Measurements from ENCODE around the gene EEFSEC.

The EEFSEC gene

DNA sequence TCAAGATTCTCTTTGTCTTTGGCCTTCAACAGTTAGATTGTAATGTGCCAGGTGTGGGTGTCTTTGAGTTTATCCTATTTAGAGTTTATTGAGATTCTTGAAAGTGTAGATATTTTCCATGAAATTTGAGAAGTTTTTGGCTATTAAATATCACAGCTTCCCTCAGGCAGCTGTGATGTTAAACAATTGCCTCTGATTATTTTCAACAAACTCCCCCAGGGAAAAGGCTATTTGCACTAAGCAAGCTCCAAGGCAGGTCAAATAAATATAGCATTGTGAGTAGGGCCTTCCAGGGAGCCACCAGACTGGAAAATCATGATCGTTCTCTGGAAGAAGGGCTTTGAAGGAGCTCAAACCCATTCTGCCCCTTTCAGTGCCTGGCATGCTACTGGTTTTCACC, 107.0 kb downstream of the EEFSEC start:
- no peak overlapping the region for H3K9ac ChIP-seq (ENCODE audit: low read length)
- H3K4me1 ChIP-seq (ENCODE audit: control insufficient read depth, low read depth, low read length): no peaks in the 10 kb centered on the region
- H3K27me3 ChIP-seq (ENCODE audit: control insufficient read depth, insufficient read depth, low read length): no peaks in the 10 kb centered on the region
- H3K4me3 ChIP-seq (ENCODE audit: low read length): no peak overlapping the region
- H3K36me3 ChIP-seq (ENCODE audit: control insufficient read depth, low read depth, low read length): no peaks in the 10 kb centered on the region
- no peak overlapping the region for H3K27ac ChIP-seq (ENCODE audit: low read length)
- peaks cover 3% of the 10 kb centered on the region for H3K9me3 ChIP-seq (ENCODE audit: control insufficient read depth, low read depth, low read length)

DNA sequence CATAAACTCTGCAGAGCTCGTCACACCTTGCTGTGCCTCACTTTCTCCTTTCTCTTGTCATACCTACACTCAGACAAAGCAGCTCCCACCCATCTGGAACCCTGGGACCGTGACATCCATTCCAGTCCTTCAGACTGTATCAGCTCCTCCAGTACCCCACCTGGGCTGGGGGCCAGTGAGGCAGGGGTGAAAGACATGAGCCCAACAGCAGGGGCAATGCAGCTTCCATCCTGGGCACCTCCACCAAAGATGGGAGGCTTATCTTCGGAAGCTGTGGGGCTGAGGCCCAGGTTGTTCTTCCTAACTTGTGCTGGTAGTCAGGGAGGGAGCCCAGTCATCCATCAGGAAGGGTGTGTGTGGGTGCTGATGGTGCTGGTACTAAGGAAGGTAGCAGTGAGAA, 109.2 kb downstream of the EEFSEC start:
- Histone ChIP-seq H3K27me3 (ENCODE audit: control insufficient read depth, insufficient read depth, low read length) (no peaks in the 10 kb centered on the region), H3K4me1 (ENCODE audit: control insufficient read depth, low read depth, low read length) (no peaks in the 10 kb centered on the region), H3K9me3 (ENCODE audit: control insufficient read depth, low read depth, low read length) (peaks cover 3% of the 10 kb centered on the region), H3K4me3 (ENCODE audit: low read length) (no peak overlapping the region), H3K36me3 (ENCODE audit: control insufficient read depth, low read depth, low read length) (no peaks in the 10 kb centered on the region), H3K9ac (ENCODE audit: low read length) (no peak overlapping the region), H3K27ac (ENCODE audit: low read length) (no peak overlapping the region)

DNA sequence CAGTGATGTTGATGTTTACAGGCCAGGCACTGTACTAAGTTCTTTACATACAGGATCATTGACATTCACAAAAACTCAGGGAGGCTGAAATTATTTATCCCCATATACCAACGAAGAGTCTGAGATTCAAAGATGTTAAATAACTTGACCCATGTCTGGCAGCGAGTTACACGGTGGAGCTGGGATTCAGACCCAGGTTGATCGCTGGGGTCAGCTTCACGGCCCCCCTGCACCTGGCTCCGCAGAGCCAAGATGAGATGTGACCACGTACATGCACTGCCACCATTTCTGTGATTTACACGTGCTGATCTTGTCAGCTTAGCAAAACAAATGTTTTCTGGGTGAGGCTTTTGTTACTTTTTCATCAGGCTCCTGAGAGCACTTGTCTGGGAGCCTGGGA, 109.8 kb downstream of the EEFSEC start:
- Histone ChIP-seq H3K9me3 (ENCODE audit: control insufficient read depth, low read depth, low read length) (peaks cover 3% of the 10 kb centered on the region), H3K9ac (ENCODE audit: low read length) (no peak overlapping the region), H3K36me3 (ENCODE audit: control insufficient read depth, low read depth, low read length) (no peaks in the 10 kb centered on the region)

DNA sequence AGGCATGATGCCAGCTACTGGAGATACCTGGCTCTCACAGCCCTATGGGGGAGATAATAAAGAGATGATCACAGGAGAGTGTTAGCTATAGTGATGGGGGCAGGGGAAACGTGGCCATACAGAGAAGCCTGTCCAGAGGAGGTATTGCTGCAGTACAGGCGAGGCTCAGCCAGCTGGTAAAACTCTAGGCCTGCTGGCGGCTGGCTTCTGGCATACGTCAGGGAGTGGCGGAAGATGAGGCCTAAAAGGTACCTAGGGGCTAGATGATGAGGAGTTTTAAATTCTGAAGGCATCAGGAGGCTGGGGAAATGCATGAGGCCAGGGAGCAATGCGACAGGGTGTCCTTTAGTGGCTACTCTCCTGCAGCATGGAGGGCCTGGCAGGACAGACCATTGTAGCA, 110.7 kb downstream of the EEFSEC start:
- no peaks in the 10 kb centered on the region for H3K36me3 ChIP-seq (ENCODE audit: control insufficient read depth, low read depth, low read length)
- no peak overlapping the region for H3K9ac ChIP-seq (ENCODE audit: low read length)
- H3K4me3 ChIP-seq (ENCODE audit: low read length): no peak overlapping the region
- H3K4me1 ChIP-seq (ENCODE audit: control insufficient read depth, low read depth, low read length): no peaks in the 10 kb centered on the region
- H3K27ac ChIP-seq (ENCODE audit: low read length): no peak overlapping the region
- peaks cover 3% of the 10 kb centered on the region for H3K9me3 ChIP-seq (ENCODE audit: control insufficient read depth, low read depth, low read length)
- no peaks in the 10 kb centered on the region for H3K27me3 ChIP-seq (ENCODE audit: control insufficient read depth, insufficient read depth, low read length)

More for the DNA sequence above, 109.8 kb downstream of the EEFSEC start:
- Histone ChIP-seq H3K27me3 (ENCODE audit: control insufficient read depth, insufficient read depth, low read length) (no peaks in the 10 kb centered on the region), H3K4me1 (ENCODE audit: control insufficient read depth, low read depth, low read length) (no peaks in the 10 kb centered on the region), H3K4me3 (ENCODE audit: low read length) (no peak overlapping the region), H3K27ac (ENCODE audit: low read length) (no peak overlapping the region)

DNA sequence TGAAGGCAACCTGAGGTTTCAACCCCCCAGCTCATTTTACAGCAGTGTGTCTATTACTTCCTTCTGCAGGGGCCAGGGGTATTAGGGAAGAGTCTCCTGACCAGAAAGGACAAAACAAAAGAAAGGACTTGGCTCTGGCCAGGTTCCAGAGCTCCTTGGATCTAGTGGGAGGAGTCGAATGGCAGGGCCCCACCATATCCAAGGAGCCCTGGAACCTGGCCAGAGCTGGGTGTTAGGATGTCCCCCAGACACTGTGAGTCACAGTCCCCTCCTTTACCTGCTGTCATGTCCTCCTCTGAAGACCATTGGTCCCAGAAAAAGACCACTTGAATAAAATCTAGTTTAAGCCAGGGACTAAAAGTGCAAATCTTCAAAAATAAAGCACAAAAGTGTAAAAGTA, 113.2 kb downstream of the EEFSEC start:
- Histone ChIP-seq H3K27ac (ENCODE audit: low read length) (no peak overlapping the region), H3K27me3 (ENCODE audit: control insufficient read depth, insufficient read depth, low read length) (no peaks in the 10 kb centered on the region), H3K9ac (ENCODE audit: low read length) (no peak overlapping the region), H3K4me1 (ENCODE audit: control insufficient read depth, low read depth, low read length) (peaks cover 10% of the 10 kb centered on the region), H3K9me3 (ENCODE audit: control insufficient read depth, low read depth, low read length) (no peaks in the 10 kb centered on the region), H3K36me3 (ENCODE audit: control insufficient read depth, low read depth, low read length) (no peaks in the 10 kb centered on the region), H3K4me3 (ENCODE audit: low read length) (no peak overlapping the region)

DNA sequence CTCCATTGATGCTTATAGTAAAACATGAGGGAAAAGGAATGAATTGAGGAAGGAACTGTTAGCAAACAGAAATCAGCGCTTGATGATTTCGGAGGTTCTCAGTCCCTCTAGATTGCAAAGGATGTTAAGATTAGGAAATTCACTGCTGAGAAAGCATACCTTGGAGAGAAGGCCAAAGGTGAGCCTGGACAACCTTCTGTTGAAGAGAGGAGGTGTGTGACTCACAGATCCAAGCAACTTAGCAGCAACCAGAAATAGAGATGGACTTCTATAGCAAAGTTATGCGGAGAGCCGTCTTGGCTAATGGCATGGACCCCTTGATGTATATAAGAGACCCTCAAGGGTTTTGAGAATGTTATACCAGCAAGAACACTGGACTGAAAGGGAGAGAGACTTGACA, 114.3 kb downstream of the EEFSEC start:
- no peaks in the 10 kb centered on the region for H3K9me3 ChIP-seq (ENCODE audit: control insufficient read depth, low read depth, low read length)
- H3K27me3 ChIP-seq (ENCODE audit: control insufficient read depth, insufficient read depth, low read length): no peaks in the 10 kb centered on the region
- H3K4me3 ChIP-seq (ENCODE audit: low read length): no peak overlapping the region
- no peak overlapping the region for H3K9ac ChIP-seq (ENCODE audit: low read length)
- H3K36me3 ChIP-seq (ENCODE audit: control insufficient read depth, low read depth, low read length): no peaks in the 10 kb centered on the region
- H3K4me1 ChIP-seq (ENCODE audit: control insufficient read depth, low read depth, low read length): peaks cover 10% of the 10 kb centered on the region
- no peak overlapping the region for H3K27ac ChIP-seq (ENCODE audit: low read length)

DNA sequence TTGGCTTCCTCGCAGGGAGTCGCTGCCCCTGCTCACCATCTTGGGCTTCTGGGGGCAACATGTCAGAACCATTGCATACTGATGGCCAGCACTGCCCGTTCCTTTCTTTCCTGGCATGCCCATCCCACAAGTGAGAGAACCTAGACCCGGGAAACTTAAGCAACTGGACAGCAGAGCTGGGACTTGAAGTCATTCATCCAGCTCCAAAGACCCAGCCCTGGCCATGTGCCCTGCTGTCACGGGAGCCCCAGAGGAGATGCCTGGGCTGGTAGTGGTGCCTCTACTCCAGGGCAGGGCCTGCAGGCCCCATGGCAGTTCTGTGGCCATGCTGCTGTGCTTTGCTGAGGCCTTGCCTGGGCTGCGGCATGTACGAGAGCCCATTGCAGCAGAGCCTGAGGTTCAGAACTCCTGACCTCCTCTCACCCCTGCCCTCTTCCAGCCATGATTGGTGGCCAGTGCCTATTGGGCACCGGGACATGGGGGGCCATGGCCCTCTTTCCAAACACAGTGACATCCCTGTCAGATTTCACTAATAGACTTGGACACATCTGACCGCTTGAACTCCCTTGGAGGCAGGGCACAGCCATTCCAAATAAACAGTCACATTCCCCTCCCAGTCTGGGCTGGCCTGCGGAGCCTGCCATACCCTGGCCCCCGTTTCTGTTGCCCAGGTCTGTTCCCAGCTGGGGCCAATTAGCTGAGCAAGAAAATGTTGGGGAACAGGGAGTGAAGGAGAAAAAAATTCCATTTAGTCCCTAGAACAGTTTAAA, 115.9 kb downstream of the EEFSEC start:
- no peaks in the 10 kb centered on the region for H3K36me3 ChIP-seq (ENCODE audit: control insufficient read depth, low read depth, low read length)
- H3K4me1 ChIP-seq (ENCODE audit: control insufficient read depth, low read depth, low read length): peaks cover 10% of the 10 kb centered on the region
- no peaks in the 10 kb centered on the region for H3K9me3 ChIP-seq (ENCODE audit: control insufficient read depth, low read depth, low read length)
- no peak overlapping the region for H3K4me3 ChIP-seq (ENCODE audit: low read length)
- no peak overlapping the region for H3K27ac ChIP-seq (ENCODE audit: low read length)
- no peaks in the 10 kb centered on the region for H3K27me3 ChIP-seq (ENCODE audit: control insufficient read depth, insufficient read depth, low read length)
- no peak overlapping the region for H3K9ac ChIP-seq (ENCODE audit: low read length)

DNA sequence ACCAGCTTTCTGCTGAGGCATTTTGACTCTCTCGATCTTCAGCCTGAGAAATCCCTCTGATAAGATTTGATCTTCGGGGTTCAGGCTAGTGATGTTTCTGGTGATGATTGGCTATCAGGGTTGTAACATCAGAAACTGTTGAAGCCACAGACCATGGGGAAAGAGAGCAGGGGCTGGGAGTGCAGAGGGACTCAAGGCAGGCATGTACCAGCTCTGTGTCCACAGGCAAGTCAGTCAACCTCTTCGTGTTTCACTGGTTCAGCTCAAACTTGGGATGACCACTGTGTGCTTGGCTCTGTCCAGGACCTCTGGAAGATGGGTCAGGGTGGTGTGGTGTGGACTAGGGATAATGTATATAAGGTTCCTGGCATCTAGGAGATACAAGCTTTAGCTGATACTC, 116.5 kb downstream of the EEFSEC start:
- peaks cover 10% of the 10 kb centered on the region for H3K4me1 ChIP-seq (ENCODE audit: control insufficient read depth, low read depth, low read length)
- H3K4me3 ChIP-seq (ENCODE audit: low read length): no peak overlapping the region
- H3K27ac ChIP-seq (ENCODE audit: low read length): no peak overlapping the region
- no peaks in the 10 kb centered on the region for H3K27me3 ChIP-seq (ENCODE audit: control insufficient read depth, insufficient read depth, low read length)
- H3K9me3 ChIP-seq (ENCODE audit: control insufficient read depth, low read depth, low read length): no peaks in the 10 kb centered on the region
- H3K9ac ChIP-seq (ENCODE audit: low read length): no peak overlapping the region
- H3K36me3 ChIP-seq (ENCODE audit: control insufficient read depth, low read depth, low read length): no peaks in the 10 kb centered on the region

DNA sequence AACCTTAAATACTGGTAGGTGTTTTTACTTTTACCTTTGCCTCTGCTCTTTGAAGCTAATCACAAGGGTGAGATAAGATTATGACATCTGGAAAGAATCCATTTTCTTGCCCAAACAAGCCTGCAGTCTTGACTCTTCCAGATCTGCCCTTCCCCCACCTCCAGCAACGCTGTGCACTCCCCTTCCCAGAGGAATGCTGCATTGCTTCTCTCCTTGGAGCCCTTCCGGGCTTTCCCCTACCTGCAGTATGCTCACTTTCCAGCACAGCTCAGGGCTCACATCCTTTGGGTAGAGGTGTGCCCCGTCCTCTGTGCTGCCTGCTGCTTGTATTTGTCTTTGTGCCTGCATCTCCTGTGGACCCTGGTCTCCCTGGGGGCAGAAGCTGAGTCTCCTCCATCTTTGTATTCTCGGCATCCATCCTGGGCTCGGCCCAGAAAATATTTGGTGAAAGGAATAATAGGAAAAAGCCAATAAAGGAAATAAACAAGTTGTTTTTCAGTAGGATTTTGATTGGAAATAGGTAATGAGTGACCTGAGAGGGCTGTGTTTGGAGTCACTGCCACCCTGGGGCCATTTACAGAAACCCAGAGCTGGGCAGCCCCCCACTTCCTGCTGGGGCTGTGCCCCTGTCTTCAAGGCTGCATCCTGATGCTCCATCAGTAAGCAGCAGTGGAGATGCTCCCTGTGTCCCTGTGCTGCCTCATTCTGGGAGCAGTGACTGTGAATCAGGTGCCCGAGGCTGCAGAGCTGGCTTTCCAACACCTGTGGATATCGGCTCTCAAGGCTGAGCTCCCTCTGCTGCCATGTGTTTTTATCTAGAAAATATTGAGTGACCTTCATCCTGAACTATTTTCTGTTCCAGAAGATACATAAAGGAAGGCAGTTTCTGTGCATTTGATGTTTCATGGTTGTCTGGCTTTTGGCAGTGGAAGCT, 117.5 kb downstream of the EEFSEC start:
- Histone ChIP-seq H3K9ac (ENCODE audit: low read length) (no peak overlapping the region), H3K9me3 (ENCODE audit: control insufficient read depth, low read depth, low read length) (no peaks in the 10 kb centered on the region), H3K36me3 (ENCODE audit: control insufficient read depth, low read depth, low read length) (no peaks in the 10 kb centered on the region), H3K27ac (ENCODE audit: low read length) (no peak overlapping the region), H3K4me3 (ENCODE audit: low read length) (no peak overlapping the region), H3K27me3 (ENCODE audit: control insufficient read depth, insufficient read depth, low read length) (no peaks in the 10 kb centered on the region), H3K4me1 (ENCODE audit: control insufficient read depth, low read depth, low read length) (peaks cover 10% of the 10 kb centered on the region)

DNA sequence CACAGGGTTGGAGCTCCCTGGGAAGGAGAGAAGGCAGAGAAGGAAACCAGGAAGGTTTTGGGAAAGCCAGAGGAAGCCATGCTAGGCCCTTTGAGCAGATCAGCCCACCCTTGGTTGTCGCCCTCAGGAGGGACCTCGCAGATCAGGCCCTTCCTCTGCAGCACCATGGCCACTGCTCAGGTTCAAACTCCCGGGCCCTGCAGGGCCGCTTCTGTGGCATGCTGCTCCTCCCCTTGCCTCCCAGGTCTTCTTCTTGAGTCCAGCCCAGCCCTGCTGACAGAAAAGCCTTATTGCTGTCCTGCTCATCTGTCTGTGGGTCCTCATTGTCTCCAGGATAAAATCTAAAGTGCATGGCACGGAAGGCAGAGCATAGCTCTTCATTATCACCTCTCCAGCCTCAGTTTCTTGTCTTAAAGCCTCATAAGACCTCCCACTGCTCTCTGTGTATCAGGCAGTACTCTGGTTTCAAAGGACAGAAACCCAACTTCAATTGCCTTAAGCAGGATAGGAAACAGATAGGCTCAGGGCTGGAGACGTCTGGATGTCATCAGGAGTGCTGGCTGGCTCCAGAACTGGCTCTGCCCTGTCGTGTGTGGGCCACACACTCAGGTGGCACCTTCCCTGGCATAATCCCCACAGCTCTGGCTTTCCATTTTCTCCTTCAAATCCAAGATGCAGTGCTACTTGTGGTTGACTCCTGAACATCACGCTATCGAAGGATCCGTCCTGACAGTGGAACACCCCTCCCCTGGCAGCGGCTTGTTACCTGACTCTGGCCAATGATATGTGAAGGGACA, 118.5 kb downstream of the EEFSEC start:
- no peak overlapping the region for H3K27ac ChIP-seq (ENCODE audit: low read length)
- no peak overlapping the region for H3K9ac ChIP-seq (ENCODE audit: low read length)
- H3K9me3 ChIP-seq (ENCODE audit: control insufficient read depth, low read depth, low read length): no peaks in the 10 kb centered on the region
- H3K4me1 ChIP-seq (ENCODE audit: control insufficient read depth, low read depth, low read length): peaks cover 14% of the 10 kb centered on the region
- H3K36me3 ChIP-seq (ENCODE audit: control insufficient read depth, low read depth, low read length): no peaks in the 10 kb centered on the region
- no peak overlapping the region for H3K4me3 ChIP-seq (ENCODE audit: low read length)
- no peaks in the 10 kb centered on the region for H3K27me3 ChIP-seq (ENCODE audit: control insufficient read depth, insufficient read depth, low read length)

DNA sequence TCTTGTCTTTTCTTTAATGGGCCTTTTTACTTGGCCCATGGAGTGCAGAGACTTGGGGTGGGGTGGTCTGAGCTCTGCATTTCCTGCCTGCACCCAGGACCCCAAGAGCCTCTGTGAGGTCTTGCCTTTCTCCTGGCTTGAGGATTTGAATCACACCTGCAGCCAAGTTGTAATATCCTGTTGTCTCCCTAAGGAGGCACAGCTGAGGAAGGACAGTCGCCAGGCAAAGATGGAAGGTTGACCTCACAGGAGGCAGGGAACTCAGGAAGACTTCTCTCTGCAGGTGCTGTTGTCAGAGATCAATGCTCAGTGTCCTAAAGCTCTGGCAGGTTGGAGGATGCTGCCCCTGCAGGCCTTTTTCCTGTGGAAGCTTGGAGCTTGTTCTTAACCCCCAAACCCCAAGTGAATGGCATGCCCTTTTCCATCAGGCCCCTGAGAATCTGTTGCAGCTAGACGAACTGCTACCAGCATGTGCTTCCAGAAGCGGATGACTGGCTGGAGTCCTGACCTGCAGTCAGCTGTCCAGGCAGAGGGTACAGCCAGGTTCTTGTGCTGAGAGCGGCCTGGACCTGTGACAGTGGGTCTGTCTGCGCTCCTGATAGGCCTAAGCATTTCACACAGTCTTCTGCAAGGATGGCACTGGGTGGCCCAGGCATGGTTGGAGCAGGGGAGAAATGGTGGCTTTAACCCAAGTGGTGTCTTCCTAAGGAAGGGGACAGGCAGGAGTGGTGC, 120.0 kb downstream of the EEFSEC start:
- Histone ChIP-seq H3K9ac (ENCODE audit: low read length) (no peak overlapping the region), H3K4me3 (ENCODE audit: low read length) (no peak overlapping the region), H3K36me3 (ENCODE audit: control insufficient read depth, low read depth, low read length) (no peaks in the 10 kb centered on the region), H3K9me3 (ENCODE audit: control insufficient read depth, low read depth, low read length) (no peaks in the 10 kb centered on the region), H3K27ac (ENCODE audit: low read length) (no peak overlapping the region), H3K4me1 (ENCODE audit: control insufficient read depth, low read depth, low read length) (peaks cover 23% of the 10 kb centered on the region), H3K27me3 (ENCODE audit: control insufficient read depth, insufficient read depth, low read length) (peaks cover 10% of the 10 kb centered on the region)

Measured in iPS-18a (cell line).